T-helper 2 cell treated with Interferon-gamma antibody and Interleukin-4, amounts not matched to agents 5 μg/mL and 100 μg/mL, for 36 hours (primary cell): Measurements from ENCODE around the gene CSRNP2.
A peak's percentile ranks its signal among the peaks of the same experiment; 100 is the strongest.
"Not testable (repeated sequence)": the region's sequence is repeated elsewhere in the genome, so short reads cannot be mapped to it uniquely, and the experiment has no call there.

Source experiments
- DNase-seq: peaks from one replicate; pipeline ENCODE4 v3.0.0; 2021; ENCODE audit warnings: low spot score
- H3K27ac Mint-ChIP-seq: one replicate; pipeline ENCODE4 v1.8.0; 2021; ENCODE audit warnings: mild to moderate bottlenecking, mixed read lengths
- H3K27me3 Mint-ChIP-seq: one replicate; pipeline ENCODE4 v1.8.0; 2021; ENCODE audit warnings: low read depth, mixed read lengths
- H3K36me3 Mint-ChIP-seq: one replicate; pipeline ENCODE4 v1.8.0; 2021; ENCODE audit warnings: low read depth, mixed read lengths
- H3K4me1 Mint-ChIP-seq: one replicate; pipeline ENCODE4 v1.8.0; 2021; ENCODE audit warnings: low read depth, mixed read lengths
- H3K4me3 Mint-ChIP-seq: one replicate; pipeline ENCODE4 v1.8.0; 2022; ENCODE audit warnings: mild to moderate bottlenecking, moderate library complexity, mixed read lengths
- H3K9me3 Mint-ChIP-seq: one replicate; pipeline ENCODE4 v1.8.0; 2021; ENCODE audit warnings: mixed read lengths

The CSRNP2 gene

DNA sequence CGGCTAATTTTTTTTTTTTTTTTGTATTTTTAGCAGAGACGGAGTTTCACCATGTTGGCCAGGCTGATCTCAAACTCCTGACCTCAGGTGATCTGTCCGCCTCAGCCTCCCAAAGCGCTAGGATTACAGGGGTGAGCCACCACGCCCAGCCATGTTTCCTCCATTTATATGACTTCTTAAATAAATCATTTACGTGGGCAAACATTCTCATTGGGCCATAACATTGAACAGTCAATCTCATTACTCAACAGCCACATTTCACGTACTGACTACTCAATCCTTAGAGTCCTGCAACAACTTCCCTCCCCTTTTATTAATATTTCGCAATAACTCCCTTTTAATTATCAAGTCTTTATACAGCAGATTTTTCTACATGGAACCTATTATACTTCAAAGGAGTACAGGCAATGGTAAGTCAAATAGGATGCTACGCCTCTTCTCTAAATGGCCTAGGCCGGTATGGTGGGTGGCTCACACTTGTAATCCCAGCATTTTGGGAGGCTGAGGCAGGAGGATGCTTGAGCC lies 7.4 kb upstream of the CSRNP2 start:
- Mint-ChIP-seq H3K4me3 (no peak overlapping the region), H3K9me3 (no peaks in the 10 kb centered on the region), H3K4me1 (peaks cover 11% of the 10 kb centered on the region), H3K36me3 (peaks cover 32% of the 10 kb centered on the region), H3K27ac (no peak overlapping the region), H3K27me3 (no peaks in the 10 kb centered on the region)
- no peak for DNase-seq

DNA sequence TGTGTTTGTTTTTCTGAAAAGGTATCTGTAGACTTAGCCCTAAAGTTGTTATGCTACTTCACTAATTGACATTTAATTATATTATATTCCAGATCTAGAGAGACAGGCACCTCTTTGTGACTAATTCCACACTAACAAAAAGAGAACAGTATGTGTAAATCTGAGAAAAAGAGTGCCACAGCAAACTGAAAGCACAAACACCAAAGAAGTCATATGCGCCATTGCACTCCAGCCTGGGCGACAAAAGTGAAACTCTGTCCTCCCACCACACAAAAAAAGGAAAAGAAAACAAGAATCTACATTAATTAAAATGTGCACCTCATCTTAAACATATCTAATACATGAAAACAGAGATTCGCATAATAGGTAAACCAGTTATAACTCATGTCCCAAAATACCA lies 4.4 kb upstream of the CSRNP2 start:
- H3K9me3 Mint-ChIP-seq: no peaks in the 10 kb centered on the region

DNA sequence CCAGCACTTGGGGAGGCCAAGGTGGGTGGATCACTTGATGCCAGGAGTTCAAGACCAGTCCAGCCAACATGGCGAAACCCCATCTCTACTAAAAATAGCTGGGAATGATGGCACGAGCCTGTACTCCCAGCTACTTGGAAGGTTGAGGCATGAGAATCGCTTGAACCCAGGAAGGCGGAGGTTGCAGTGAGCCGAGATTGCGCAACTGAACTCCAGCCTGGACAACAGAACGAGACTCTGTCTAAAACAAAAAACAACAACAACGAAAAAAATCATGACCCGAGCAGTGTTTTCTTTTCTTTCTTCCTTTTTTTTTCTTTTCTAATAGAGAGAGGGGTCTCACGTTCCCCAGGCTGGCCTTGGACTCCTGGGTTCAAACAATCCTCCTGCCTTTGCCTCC lies 3.5 kb upstream of the CSRNP2 start:
- Mint-ChIP-seq H3K27ac (no peak overlapping the region), H3K4me3 (no peak overlapping the region), H3K4me1 (peaks cover 26% of the 10 kb centered on the region), H3K27me3 (no peaks in the 10 kb centered on the region), H3K9me3 (no peaks in the 10 kb centered on the region), H3K36me3 (peaks cover 17% of the 10 kb centered on the region)
- no peak for DNase-seq

More for the DNA sequence above, 4.4 kb upstream of the CSRNP2 start:
- DNase-seq: peak; percentile 25
- H3K27ac Mint-ChIP-seq: peak overlapping the region; percentile 38
- peaks cover 16% of the 10 kb centered on the region for H3K36me3 Mint-ChIP-seq
- H3K4me1 Mint-ChIP-seq: peaks cover 17% of the 10 kb centered on the region
- no peak overlapping the region for H3K4me3 Mint-ChIP-seq
- H3K27me3 Mint-ChIP-seq: no peaks in the 10 kb centered on the region

DNA sequence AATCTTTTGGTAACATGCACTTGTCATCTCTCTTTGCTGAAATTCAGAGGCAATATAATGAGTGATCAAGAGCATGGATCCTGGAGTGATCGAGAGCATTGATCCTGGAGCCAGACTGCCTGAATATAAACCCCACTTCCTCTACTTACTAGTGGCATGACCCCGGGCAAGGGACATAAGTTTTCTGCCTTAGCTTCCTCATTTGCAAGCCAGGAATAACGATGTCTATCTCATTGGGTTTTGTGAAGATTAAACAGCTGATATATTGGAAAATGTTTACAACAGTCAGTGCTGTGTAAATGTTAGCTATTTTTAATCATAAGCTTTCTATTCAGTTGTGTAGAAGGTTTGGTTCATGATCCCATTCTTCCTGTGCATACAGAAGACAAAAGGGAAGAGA lies 2.4 kb upstream of the CSRNP2 start:
- H3K27ac Mint-ChIP-seq: no peak overlapping the region
- H3K4me3 Mint-ChIP-seq: no peak overlapping the region
- H3K9me3 Mint-ChIP-seq: no peaks in the 10 kb centered on the region
- peaks cover 16% of the 10 kb centered on the region for H3K36me3 Mint-ChIP-seq
- peaks cover 33% of the 10 kb centered on the region for H3K4me1 Mint-ChIP-seq
- no peaks in the 10 kb centered on the region for H3K27me3 Mint-ChIP-seq
- no peak for DNase-seq

DNA sequence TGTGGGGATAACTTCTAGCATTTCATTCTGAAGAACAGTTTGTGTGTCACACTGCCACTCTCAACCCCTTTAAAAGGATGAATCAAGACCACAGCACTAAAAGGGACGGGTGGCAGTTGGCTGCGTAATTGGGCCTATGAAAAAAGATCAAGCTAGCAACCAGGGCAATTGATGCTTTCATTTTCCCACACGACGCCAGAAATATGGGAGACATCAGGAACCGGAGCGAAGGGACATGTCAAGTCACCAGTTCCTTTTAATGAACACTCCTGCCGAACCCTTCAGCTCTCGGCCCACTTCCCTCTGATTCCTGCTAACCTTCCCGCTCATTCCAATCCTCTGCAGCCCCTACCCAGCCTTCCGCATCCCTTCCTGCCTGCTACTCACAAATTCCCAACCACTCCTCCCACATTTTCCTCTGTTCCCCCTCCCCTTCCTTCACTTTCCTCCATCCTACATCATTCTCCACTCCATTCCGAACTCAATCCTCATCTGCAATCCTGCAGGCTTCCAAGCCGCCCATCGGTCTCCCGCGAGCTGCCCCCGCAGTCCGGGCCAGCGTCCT lies 753 bp downstream of the CSRNP2 start:
- Mint-ChIP-seq H3K27me3 (no peaks in the 10 kb centered on the region), H3K9me3 (no peaks in the 10 kb centered on the region), H3K4me3 (peak overlapping the region; percentile 97), H3K4me1 (peaks cover 39% of the 10 kb centered on the region), H3K27ac (peak overlapping the region; percentile 92), H3K36me3 (peaks cover 15% of the 10 kb centered on the region)
- DNase-seq: peak; percentile 28

DNA sequence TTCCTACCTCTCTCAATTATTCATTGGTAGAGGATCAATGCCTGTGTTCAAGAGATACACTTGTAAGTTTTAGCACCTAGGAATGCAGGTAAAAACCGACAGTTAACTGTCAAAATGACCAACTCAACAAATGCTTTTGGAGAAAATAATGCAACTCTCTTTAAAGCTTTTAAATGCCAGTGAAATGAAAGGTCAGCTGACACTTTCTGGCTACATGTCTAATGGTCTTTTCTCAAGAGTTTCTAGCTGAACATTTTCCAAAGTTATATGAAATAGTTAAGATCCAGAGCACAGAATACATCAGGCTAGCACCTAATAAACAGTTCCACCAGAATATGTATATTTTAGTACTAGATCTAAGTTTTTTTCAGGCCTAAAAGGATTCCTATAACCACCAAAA lies 2.0 kb downstream of the CSRNP2 start:
- Mint-ChIP-seq H3K36me3 (peaks cover 13% of the 10 kb centered on the region), H3K4me3 (peak overlapping the region; percentile 8), H3K27me3 (no peaks in the 10 kb centered on the region), H3K27ac (no peak overlapping the region), H3K4me1 (peaks cover 45% of the 10 kb centered on the region), H3K9me3 (no peaks in the 10 kb centered on the region)
- no peak for DNase-seq

DNA sequence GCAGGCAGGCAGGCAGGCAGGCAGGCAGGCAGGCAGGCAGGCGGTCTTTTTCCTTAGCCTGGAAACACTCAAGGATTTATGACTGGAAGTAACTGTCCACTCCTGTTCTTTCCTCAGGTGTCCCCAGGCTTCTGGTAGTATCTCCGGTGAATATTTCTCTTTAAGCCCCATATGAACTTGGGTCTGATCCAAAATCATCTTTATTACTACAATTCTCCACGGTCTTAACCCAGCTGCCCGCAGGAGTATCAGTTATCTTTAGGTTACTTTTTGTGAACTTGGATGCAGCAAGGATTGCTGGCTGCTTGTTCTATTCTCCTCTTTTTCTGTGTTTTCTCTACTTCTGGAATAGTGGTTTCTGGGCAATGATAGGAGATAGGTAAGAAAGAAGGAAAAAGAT lies 3.3 kb downstream of the CSRNP2 start:
- no peaks in the 10 kb centered on the region for H3K27me3 Mint-ChIP-seq
- H3K4me3 Mint-ChIP-seq: no peak overlapping the region
- no peak overlapping the region for H3K27ac Mint-ChIP-seq
- H3K36me3 Mint-ChIP-seq: peaks cover 13% of the 10 kb centered on the region
- H3K9me3 Mint-ChIP-seq: no peaks in the 10 kb centered on the region
- DNase-seq: no peak
- peaks cover 51% of the 10 kb centered on the region for H3K4me1 Mint-ChIP-seq

DNA sequence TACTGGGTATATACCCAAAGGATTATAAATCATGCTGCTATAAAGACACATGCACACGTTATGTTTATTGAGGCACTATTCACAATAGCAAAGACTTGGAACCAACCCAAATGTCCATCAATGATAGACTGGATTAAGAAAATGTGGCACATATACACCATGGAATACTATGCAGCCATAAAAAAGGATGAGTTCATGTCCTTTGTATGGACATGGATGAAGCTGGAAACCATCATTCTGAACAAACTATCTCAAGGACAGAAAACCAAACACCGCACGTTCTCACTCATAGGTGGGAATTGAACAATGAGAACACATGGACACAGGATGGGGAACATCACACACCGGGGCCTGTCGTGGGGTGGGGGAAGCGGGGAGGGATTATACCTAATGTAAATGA lies 4.5 kb downstream of the CSRNP2 start:
- not testable (repeated sequence) for H3K27ac Mint-ChIP-seq, DNase-seq, H3K9me3 Mint-ChIP-seq, H3K4me3 Mint-ChIP-seq, H3K27me3 Mint-ChIP-seq
- Mint-ChIP-seq H3K36me3 (peaks cover 15% of the 10 kb centered on the region), H3K4me1 (peaks cover 50% of the 10 kb centered on the region)

DNA sequence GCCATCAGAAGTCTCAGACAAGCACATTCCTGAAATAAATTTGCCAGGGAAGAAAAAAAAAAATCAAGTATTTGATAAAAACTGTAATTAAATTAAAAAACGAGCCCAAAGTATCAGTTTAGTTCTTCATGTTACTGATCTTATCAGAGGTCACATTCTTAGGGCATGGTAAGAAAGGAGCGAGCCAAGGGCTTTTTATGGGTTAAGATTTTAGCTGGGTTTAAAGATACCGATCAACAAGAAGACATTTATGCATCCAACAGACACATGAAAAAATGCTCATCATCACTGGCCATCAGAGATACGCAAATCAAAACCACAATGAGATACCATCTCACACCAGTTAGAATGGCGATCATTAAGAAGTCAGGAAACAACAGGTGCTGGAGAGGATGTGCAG lies 5.0 kb downstream of the CSRNP2 start:
- Mint-ChIP-seq H3K36me3 (peaks cover 14% of the 10 kb centered on the region), H3K4me1 (peaks cover 47% of the 10 kb centered on the region)
- H3K27me3 Mint-ChIP-seq, DNase-seq, H3K4me3 Mint-ChIP-seq, H3K9me3 Mint-ChIP-seq, H3K27ac Mint-ChIP-seq: not testable (repeated sequence)

DNA sequence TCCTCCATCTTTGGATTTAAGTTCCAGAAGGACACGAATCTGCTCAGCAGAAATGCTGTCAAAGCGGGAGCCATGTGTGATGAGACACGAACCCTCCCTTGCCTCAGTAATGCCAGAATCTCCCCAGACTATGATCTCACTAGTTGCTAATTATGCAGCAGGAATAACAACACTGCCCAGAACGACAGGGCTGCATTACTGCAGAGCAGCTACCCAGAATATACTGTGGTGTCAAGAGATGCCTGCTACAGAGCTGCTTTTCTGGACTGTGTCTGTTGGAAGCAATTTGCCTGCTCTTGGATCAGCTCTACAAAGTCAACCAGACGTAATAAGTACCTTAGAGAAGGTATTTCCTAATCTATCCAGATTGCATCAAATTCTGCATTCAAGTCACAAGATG lies 5.5 kb downstream of the CSRNP2 start:
- Mint-ChIP-seq H3K36me3 (peaks cover 14% of the 10 kb centered on the region), H3K4me3 (no peak overlapping the region), H3K4me1 (peaks cover 47% of the 10 kb centered on the region), H3K27me3 (no peaks in the 10 kb centered on the region), H3K27ac (no peak overlapping the region), H3K9me3 (no peaks in the 10 kb centered on the region)
- DNase-seq: no peak

DNA sequence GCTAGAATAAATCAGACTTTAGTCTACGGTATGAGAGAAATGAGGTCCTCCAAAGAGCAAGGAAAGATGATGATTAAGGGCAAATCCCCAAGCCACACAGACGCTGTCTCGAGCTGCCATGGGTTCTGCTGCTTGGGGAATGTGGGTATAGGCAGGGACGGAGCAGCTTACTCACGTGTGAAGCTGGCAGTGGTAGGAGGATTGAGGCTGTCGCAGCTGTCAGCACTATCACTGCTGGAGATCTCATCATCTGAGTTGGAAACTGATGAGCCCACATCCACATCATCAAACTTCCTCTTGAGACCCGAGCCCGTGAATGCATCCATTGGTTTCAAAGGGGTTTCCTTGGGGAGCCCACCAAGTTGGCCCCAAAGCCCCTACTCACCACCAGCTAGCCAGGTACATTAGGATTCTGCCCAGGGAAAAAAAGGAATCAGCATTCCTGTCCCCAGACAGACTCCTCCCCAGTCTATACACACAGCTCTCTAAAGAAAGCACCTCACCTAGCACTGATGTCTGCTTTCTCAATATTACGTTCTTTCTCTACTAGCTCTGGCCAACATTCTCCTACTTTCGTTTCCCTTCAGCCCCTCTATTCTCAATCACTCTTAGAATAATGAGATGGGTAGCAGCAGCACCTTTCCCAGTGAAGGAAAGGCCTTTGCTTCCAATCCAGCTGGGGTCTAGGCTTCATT lies 7.0 kb downstream of the CSRNP2 start:
- peak overlapping the region; percentile 24 for H3K27ac Mint-ChIP-seq
- H3K9me3 Mint-ChIP-seq: no peaks in the 10 kb centered on the region
- peak overlapping the region; percentile 30 for H3K4me3 Mint-ChIP-seq
- H3K36me3 Mint-ChIP-seq: peaks cover 12% of the 10 kb centered on the region
- H3K4me1 Mint-ChIP-seq: peaks cover 32% of the 10 kb centered on the region
- peak; percentile 37 for DNase-seq
- H3K27me3 Mint-ChIP-seq: no peaks in the 10 kb centered on the region

DNA sequence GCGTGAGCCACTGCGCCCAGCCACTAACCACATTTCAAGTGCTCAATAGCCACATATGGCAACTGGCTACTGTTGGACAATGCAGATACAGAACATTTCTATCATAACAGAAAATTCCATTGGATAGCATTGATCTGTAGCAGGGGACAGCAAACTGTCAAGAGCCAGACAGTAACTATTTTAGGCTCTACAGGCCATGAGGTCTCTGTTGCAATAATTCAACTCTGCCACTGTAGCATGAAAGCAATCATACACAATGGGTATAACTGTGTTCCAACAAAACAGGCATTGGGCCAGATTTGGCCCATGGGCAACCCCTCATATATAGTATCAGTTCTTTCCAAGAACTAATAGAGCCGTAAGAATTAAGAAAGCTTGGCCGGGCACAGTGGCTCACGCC lies 8.0 kb downstream of the CSRNP2 start:
- DNase-seq: no peak
- Mint-ChIP-seq H3K27ac (no peak overlapping the region), H3K36me3 (peaks cover 13% of the 10 kb centered on the region), H3K4me3 (peak overlapping the region; percentile 33), H3K9me3 (no peaks in the 10 kb centered on the region), H3K4me1 (peaks cover 29% of the 10 kb centered on the region), H3K27me3 (no peaks in the 10 kb centered on the region)

DNA sequence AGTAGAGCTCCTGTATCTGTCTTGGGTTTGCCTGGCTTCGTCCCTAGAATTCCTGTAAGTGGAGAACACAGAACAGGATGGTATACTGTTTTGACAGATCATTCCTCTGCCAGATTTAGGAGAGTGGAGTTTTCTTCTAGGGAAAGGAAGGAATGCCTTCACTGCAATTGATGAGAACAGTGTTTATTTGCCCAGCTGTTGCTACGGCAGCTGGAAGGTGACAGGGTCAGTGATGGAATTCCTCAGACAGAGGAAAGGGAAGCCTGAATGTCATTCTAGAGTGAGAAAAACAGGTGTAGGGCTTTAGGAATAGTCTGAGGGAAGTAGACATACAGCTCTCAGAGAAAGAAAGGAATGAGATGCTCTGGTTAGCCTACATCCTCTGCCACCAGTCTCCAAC lies 11.7 kb downstream of the CSRNP2 start:
- H3K27me3 Mint-ChIP-seq: no peaks in the 10 kb centered on the region
- H3K4me1 Mint-ChIP-seq: peaks cover 12% of the 10 kb centered on the region
- no peaks in the 10 kb centered on the region for H3K9me3 Mint-ChIP-seq
- H3K36me3 Mint-ChIP-seq: peaks cover 22% of the 10 kb centered on the region
- DNase-seq: no peak
- no peak overlapping the region for H3K27ac Mint-ChIP-seq
- no peak overlapping the region for H3K4me3 Mint-ChIP-seq

DNA sequence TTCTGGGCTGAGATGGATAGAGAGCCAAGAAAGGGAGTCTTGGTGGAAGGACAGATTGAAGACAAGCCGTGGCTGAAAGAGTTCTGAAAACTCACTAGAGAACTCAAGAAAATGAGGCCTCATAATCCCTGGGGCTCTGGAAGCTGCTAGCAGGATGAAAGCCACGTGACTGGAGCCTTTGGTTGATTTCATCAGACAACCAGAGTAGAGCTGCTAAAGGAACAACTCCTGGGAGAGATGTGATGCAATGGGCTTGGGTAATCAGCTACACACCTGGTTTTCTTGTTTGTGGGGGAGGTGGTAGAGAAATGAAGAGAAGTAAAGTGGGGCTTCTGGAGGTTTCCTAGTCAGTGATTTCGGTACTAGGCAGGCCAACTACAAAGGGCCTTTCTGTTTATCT lies 13.4 kb downstream of the CSRNP2 start:
- no peaks in the 10 kb centered on the region for H3K4me1 Mint-ChIP-seq
- H3K27me3 Mint-ChIP-seq: no peaks in the 10 kb centered on the region
- no peak for DNase-seq
- H3K9me3 Mint-ChIP-seq: no peaks in the 10 kb centered on the region
- H3K27ac Mint-ChIP-seq: peak overlapping the region; percentile 7
- H3K4me3 Mint-ChIP-seq: no peak overlapping the region
- peaks cover 27% of the 10 kb centered on the region for H3K36me3 Mint-ChIP-seq

DNA sequence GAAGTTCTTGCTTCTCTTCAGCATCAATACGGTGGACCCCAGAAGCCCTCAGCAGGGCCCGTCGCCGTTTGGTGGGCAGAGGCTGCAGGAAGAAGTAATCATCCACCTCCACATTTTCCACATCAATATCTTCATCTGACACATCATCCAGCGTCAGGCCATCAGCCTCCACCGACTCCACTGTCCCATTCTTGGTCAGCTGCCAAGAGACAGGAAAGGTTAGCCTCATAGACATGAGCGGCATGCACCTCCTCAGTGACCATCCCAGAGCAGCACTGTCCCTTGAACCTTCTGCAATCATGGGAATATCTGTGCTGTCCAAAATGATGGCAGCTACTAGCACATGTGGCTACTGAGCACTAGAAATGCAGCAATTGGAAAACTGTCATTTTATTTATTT lies 15.6 kb downstream of the CSRNP2 start:
- Mint-ChIP-seq H3K27ac (no peak overlapping the region), H3K36me3 (peaks cover 33% of the 10 kb centered on the region), H3K27me3 (no peaks in the 10 kb centered on the region), H3K4me3 (no peak overlapping the region), H3K4me1 (no peaks in the 10 kb centered on the region), H3K9me3 (no peaks in the 10 kb centered on the region)
- DNase-seq: no peak
